SHP77 (cell line): ENCODE results near the gene MINDY4.

Source experiments
- DNase-seq, 2 experiments: peaks; one replicate each; lab custom pipeline; 2025; lab: John Stamatoyannopoulos, UW

MINDY4 gene

DNA sequence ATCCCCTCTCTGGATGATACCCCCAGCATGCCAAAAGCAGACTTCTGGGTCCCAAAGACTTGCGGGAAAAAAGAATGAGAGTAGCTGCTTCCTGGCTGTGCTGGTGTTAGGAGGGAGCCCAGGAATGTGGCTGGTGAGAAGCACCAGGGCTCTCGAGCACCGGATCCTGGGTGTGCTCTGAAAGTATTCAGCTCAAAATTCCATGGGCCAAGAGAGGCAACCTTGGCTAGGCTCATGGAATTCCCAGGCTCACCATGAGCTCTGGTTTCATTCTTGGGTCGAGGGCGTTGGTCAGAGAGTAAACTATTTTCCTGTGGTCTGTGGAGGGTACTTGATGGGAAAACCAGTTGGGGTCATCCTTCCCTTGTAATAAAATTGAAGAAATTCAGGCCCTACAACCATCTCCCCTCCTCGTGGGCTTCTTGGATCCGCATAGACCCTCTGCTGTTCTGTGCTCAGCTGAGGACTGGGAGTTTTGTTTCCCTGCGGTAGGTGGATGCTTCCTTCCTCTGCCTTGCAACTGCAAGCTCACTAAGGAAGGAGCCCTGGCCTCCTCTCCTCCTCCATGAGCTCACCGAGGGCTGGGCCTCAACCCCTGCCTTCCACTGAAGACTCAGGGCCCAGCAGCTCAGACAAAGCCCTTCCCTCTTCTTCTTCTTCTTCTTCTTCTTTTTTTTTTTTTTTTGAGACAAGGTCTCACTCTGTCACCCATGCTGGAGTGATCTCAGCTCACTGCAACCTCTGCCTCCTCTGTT lies 106.0 kb downstream of the MINDY4 start:
- no peak for DNase-seq

DNA sequence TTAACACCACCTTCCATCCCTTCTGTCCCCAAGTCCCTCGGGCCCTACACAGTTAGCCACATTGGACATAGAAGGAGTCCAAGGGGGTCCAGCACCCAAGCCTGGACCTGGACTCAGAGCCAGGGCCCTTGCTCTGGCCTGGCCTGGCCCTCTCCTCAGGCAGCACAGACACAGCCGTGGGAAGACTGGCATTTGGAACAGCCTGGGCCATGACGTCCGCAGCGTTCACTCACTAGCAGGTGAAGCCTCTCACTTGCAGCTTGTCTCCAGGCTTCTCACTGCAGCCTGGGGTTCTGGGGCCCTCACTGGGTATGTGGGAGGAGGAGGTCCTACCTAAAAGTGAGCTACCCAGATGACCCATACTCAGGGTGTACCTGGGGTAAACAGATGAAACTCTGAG lies 106.8 kb downstream of the MINDY4 start:
- no peak for DNase-seq

DNA sequence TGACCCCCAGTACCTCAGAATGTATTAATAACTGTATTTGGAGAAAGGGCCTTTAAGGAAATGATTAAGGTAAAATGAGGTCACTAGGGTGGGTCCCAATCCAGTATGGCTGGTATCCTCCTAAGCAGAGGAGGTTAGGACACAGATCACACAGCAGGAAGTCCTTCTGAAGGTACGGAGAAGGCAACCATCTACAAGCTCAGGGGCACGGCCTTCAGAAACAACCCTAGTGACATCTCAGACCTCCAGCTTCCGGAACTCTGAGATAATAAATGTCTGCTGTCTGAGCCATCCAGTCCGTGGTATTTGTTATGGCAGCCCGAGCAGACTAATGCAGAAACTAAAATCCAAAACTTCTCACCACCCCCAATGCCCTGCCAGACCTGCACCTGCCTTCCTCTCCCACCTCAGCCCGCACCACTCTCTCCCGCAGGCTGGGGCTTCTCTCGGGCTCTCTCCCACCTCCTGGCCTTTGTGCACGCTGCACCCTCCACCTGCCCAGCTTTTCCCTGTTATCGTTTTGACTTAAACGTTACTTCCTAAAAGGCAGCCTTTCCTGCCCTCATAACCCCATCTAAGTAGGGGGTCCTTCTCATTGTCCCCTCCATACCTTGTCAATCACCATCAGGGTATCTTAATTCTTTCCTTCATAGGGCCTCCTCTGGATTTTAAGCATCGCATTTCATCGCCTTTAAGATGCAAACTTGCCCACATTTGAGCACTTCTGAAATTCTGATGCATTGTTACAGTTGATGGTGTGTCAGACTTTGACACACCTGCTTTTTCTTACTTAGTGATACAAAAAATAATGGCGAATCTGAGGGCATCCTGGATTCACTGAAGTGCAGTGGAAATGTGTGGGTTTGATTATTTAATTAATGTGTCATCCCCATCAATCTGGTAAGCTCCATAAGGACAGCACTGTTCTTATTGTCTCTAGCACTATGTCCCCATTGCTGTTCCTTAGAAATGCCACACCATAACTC lies 108.2 kb downstream of the MINDY4 start:
- DNase-seq, result peak in 1 of 2 experiments; percentile 8

DNA sequence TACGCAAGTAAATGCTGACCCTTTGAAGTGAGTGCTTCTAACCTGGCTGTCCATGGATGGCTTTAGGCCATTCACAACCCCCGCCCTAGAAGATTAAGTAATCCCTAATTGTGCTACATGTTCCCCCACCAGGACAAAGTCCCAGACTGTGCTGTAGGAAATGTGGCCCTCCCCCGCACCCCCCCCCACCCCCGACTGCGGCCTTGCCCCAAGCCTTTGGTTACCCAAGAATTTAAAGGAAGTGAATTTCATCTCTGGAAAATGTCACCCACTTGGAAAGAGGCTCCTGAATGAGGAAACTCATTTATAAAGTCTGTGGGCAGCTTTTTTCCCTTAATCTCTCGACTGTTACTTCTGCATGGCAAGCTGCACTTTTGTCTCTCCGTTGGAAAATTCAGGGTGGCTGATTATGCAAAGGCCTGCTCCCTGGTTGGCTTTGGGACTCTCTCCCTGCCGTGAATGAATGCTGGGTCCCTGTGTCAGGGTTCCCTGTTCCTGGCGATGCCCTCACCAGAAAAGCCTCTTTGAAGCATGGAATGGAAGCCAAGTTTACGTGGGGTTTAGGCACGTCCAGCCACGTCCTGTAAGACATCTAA lies 109.0 kb downstream of the MINDY4 start:
- DNase-seq, result no peak

DNA sequence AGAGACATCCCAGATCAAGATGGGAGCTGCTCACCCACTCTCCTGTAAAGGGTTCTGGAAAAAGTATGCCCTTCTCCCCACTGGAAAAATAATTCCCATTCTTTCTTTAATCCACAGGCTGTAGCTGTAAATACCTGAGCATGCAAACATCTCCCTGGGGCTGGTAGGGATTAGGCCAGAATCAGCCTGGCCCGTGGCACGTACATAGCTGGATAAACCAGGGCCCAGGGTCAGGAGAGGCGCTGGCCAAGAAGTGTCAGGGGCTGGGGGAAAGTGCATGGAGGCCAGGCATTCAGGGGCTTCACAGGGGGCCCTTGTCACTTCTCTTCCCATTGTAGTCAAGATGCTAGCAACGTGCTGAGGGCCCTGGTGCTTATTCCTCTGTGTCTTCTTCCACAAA lies 109.7 kb downstream of the MINDY4 start:
- no peak for DNase-seq

DNA sequence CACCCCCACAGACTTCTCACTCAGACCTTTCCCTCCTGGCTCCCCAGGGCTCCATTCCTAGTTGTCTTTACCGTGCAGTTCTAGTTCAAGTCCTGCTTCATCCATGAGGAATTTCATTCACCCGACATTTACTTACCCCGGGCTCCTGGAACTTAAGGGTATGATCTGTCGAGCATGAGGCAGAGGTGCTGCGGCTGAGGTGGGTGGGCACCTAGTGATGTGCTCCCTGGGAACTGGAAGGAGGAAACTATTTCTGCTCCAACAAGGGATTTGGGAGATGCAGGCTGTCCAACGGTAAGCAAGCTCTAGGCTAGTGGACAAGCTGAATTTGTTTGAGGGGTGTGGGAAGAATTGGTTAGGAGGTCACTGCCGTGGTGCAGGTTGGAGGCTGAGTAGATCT lies 110.2 kb downstream of the MINDY4 start:
- DNase-seq, result no peak

DNA sequence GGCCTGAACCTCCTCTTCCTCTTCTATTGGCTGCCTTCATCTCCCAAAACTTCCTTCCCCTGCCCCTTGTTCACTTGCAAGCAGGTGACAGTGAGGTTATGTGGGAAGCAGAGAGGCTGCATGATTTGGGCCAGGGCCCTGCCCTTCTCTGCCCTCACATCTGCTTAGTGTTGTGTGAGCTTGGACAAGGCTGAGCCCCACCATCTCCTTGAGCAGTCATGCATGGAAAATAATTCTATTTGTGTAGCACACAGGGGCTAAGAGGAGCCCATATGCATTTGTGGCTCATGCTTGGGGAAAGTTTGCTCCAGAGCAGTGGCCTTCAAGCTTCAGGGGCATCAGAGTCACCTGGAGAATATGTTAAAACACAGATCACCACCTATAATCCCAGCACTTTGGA lies 113.7 kb downstream of the MINDY4 start:
- DNase-seq, result no peak

DNA sequence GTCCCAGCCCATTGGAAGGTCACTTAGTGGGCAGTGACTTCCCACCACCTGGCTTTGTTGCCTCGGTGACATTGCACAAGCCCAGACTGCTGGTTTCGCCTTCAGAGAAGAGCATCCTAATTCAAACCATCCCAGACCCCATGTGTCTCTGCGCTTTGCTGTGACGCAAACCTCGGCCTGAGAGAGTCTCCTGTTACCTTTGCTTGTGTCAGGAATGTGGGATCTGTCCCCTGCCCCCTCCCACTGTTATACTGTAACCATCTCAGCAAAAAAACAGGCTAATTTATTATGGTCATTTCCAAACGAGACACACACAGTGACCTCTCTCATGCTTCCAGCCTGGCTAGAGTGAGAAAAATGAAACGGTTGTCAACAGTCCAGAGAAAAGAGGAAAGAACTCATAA lies 115.4 kb downstream of the MINDY4 start:
- DNase-seq, result no peak

DNA sequence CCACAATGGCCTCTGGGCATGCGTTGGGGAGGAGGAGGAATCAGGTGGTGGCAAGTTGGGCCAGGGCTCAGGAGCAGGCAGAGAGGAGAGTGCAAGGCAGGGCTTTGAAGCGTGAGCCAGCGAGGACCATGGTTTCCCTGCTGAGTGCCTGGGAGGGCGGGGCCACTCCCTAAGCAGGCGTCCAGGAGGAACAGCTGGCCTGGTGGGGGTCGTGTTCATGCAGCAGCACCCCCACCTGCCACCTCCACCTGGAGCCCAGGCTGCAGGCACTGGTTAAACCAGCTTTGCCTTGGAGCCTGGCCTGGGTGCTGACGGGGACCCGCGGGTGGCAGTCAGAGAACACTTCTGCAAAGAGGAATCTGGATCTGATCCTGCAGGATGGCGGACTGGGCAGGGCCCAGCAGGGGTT lies 116.3 kb downstream of the MINDY4 start:
- DNase-seq, result no peak

DNA sequence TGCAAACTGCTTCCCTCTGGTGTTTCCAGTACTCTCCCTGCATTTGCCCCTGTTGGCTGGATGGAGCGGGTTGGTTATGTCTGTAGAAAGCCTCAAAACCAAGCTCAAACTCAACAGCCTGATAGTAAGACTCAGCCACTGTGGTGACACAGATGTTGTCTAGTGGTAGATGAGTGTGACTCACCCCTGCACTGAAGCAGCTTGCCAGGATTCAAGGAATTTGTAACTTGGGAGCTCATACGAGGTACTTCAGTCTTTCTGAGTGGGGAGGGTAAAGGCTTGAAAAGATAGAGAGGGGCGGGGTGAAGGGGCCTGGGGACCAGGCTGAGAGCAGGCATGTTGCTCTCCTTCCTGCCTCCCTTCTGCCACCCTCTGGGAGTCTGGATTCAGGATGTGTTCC lies 117.5 kb downstream of the MINDY4 start:
- DNase-seq, result no peak

DNA sequence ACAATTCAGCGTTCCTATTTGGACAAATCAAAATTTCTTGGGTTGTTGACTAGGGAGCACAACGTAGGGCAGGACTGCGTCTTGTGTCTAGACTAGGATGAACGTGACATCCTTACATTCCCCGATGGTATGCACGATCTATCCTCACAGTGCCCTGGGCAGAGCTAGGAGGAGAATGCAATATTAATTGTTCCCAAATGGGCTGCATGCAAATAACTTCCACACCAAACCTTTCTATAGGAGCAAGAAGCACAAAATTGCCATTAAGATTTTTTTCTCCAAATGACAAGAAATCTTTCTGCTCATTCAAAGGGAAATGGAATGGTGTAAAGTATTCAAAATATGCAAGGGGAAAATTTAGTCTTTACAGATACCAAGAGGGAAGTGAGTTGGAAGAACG lies 119.0 kb downstream of the MINDY4 start:
- no peak for DNase-seq

DNA sequence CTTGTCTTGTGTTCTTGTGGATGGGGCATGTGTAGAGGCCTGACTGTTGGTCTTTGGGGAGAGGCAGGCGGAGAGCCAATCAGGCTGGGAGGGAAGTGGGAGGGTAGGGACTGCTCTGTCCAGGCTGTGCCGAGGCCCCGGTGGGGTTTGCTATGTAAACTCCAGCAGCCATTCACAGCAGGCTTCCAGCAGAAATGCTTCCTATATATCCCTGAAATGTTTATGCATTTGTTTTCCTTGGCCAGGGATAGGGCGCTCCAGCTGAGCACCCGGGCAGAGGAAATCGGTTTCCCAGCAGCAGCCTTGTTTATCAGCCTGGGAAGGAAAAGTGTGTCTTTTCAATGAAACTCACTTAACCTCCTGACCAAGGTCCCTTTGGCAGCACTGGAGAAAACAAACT lies 122.1 kb downstream of the MINDY4 start:
- no peak for DNase-seq

DNA sequence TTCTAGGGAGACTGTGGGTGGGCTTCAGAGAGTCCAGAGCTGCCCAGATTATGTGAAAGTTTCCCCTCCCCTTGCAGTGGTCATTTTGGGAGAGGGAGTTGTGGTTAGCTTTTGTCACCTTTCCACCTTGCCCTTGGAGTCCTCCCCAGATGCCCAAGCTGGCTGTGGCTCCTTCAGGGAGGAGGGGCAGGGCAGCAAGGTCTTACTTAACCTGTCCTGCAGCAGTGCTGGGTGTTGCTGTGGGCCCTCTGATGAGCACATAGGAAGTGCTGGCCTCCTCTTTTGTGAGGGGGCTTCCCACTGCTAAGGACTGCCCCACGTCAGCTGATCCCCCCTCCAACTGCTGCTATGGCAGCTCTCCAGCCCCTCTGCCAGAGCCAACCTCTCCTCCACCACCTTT lies 122.8 kb downstream of the MINDY4 start:
- DNase-seq, result no peak

DNA sequence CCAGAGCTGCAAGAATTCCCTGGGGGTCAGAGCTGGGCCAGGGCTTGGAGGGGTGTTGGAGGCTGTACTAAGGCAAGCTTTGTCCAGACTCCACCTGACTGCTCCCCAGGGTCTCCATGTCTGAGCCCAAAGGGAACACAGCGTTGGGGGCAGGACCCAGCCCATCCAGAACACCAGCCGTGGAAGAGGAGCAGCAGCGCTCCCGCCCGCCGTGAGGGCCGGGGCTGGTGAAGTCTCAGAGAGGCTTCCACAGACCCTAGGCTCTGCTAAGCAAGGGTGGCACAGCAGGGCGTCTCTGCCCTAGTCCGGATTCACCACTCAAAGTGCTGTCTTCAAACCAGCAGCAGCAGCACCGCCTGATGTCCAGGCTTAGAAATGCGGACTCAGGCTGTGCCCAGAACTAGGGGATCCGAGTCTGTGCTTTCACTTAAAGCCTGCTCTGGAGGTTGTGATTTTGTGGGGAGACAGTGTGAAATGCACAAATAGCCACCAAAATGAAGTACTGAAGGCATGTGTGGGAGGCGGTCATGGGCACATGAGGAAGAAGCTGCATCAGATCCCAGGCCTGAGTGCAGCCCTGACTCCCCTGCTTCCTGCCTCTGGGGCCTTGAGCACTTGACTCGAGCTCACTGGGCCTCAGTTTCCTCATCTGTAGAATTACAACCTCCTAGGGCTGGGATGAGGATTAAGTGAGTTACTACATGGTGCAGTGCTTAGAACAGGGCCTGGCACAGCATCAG lies 123.8 kb downstream of the MINDY4 start:
- no peak for DNase-seq

DNA sequence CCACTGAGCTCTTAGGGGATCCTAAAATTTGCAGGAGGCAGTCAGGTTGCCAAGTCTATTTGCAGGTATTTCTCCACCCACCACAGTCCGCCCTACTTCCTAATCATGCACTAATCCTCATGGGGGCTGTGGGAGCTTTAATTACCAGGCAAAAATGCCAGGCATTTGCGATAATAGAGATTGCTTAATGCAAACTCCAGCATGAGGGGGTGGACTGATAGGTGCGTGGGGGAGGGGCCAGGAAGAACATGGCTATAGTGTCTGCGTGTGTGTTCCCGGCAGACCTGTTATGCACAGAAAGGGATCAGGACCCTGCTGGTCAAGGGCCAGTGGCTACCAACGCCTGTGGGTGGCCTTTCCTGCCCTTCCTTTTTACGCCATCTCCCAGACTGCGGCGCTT lies 124.8 kb downstream of the MINDY4 start:
- DNase-seq, result no peak

DNA sequence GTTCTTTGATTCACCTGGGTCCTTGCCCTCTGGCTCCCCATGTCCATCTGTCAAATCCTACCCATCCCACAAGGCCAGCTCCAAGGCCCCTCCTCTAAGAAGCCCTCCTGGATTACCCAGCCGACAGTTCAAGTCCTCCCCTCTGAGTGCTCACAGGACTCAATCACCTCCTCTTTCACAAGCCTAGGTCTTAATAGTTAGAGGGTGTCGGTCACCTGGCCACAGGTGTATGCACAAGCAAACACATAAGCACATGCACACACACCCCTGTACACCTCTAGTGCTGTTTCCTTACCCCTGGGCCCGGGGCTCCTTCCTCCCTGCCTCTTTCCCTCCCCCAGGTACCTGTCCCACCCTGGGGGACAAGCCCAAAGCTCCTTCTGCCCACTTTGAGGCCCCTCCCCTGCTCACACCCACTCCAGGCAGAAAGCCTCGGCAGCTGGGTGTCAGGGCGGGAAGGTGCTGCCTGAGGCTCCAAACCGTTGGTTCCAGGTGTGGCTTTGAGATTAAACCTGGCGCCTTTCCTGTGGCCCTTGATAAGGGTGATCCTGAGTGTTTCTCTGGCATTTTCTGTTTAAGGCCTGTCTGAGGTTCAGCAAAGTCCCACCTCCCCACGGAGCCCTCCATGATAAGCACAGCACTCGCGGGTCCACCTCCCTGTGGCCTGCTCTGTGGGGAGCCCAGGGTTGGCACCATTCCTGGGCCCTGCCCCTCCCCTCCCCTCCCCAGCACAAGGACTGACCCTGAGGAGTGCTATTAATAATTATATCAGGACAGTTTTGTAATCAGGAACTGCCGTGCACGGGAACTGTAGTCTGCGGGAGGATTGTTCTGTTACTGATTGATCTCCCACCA lies 125.8 kb downstream of the MINDY4 start:
- no peak for DNase-seq

DNA sequence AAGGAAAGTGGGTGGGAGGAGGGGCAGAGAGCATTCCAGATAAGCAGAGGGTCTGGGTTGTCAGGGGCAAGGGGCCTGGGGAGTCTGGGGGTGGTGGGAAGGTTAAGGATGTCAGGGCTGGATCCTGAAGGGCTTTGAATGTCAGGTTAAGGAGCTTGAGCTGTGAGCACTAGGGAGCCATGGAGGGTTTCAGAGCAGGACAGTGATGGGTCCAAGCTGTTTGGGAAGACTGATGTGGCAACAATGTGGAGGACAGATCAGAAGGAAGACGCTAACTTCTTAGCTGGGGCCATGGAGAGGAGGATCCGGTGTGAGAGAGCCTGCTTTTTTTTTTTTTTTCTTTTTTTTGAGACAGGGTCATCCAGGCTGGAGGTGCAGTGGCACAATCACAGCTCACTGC lies 126.6 kb downstream of the MINDY4 start:
- no peak for DNase-seq

DNA sequence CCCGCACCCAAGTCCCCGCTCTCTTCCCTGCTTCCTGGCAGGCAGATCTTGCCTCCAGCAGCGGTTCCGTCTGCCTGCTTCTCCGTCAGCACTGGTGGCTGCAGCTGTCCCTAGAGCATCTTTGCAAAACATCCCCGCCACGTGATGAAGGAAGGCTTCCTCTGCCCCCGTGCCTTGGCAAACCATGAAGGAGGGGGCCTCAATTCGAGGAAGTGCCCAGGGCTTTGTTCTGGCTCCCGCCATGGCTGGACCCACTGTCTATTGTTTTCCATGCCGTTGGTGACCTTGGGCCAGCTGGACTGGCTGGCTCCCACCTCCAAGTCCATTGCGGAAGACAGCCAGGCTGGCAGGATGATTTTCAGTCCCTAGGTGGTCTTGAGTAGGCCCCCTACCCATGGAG lies 127.2 kb downstream of the MINDY4 start:
- DNase-seq, result no peak

DNA sequence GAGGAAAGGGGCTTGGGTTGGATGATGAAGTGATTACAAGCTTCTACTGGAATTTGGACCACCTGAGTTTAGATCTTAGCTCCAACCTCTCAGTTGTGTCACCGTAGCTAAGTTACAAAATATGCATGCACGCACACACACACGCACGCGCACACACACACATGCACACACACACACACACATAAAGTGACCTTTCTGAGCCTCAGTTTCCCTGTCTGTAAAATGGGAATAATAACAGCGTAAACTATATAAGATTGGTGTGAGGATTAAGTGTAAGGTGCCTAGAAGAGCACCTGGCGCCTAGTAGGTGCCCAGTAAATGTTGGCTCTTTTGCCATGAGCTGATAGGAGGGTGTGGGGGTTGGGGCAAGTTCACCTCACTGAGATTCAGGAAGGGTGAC lies 127.8 kb downstream of the MINDY4 start:
- DNase-seq, result no peak

DNA sequence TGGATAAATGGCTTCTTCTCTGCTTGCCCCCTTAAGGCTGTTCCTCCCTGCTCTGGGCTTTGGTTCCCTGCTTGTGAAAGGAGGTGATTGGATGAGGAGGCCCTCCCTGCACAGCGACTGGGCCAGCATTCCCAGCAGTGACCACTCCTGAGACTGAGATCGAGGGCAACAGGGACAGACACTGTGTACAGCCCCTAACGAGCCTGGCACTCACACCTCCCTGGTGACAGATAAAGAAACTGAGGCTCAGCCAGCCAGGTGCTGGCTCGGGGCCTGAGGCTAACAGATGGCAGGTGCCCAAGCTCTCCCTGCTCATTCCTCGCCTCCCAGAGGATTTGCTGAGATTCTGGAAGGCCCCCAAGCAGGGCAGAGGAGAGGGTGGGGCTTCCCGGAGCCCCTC lies 128.4 kb downstream of the MINDY4 start:
- DNase-seq, result no peak

DNA sequence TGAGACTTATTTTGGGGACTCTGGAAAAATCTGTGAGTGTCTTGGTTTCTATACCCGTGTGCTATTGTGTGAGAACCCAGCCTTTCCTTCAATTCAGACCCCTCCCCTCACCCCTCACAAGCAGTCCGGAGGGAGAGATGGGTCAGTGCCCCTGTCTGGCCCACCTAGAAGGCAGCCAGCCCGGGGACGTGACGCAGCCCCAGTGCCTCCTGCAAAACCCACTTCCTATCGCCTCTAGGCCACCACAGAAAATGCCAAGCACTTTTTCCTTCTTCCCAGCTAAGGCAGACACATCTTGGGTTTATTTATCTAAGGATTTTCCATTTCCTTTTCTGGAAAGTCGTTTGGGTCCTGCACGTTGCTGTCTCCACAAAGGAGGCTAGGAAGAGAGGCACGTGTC lies 128.8 kb downstream of the MINDY4 start:
- no peak for DNase-seq
